ENCODE measurements around the gene PDSS2.
"Not testable (repeated sequence)": the region's sequence is repeated elsewhere in the genome, so short reads cannot be mapped to it uniquely, and the experiment has no call there.

PDSS2 gene

GRCh38 chr6:107152638-107153430, 306.5 kb downstream of the PDSS2 start:
- no peak for DNase-seq

GRCh38 chr6:107144666-107145065, 314.7 kb downstream of the PDSS2 start:
- DNase-seq: no peak

GRCh38 chr6:107144014-107144413, 315.4 kb downstream of the PDSS2 start:
- no peak for DNase-seq

GRCh38 chr6:107140581-107140980, 318.8 kb downstream of the PDSS2 start:
- no peak for DNase-seq

GRCh38 chr6:107136324-107136723, 323.0 kb downstream of the PDSS2 start:
- DNase-seq: not testable (repeated sequence)

GRCh38 chr6:107135048-107135680, 324.2 kb downstream of the PDSS2 start:
- not testable (repeated sequence) for DNase-seq

- no peak for DNase-seq
These were observed 326.9 kb downstream of the PDSS2 start for GRCh38 chr6:107132330-107132954.

- DNase-seq: no peak
These were observed 329.9 kb downstream of the PDSS2 start for GRCh38 chr6:107129370-107129925.

GRCh38 chr6:107128577-107128976, 330.8 kb downstream of the PDSS2 start:
- no peak for DNase-seq

- no peak for DNase-seq
These were observed 331.2 kb downstream of the PDSS2 start for GRCh38 chr6:107128175-107128574.

GRCh38 chr6:107125771-107126170, 333.6 kb downstream of the PDSS2 start:
- DNase-seq: no peak

GRCh38 chr6:107124934-107125348, 334.4 kb downstream of the PDSS2 start:
- no peak for DNase-seq

GRCh38 chr6:107123501-107123900, 335.9 kb downstream of the PDSS2 start:
- no peak for DNase-seq

- DNase-seq: no peak
These were observed 336.6 kb downstream of the PDSS2 start for GRCh38 chr6:107122748-107123147.

GRCh38 chr6:107121964-107122495, 337.3 kb downstream of the PDSS2 start:
- DNase-seq: no peak

- DNase-seq: no peak
These were observed 338.1 kb downstream of the PDSS2 start for GRCh38 chr6:107121266-107121665.

GRCh38 chr6:107120404-107120803, 339.0 kb downstream of the PDSS2 start:
- DNase-seq: no peak

GRCh38 chr6:107118976-107119375, 340.4 kb downstream of the PDSS2 start:
- DNase-seq: no peak

- not testable (repeated sequence) for DNase-seq
These were observed 340.8 kb downstream of the PDSS2 start for GRCh38 chr6:107118540-107118939.

- no peak for DNase-seq
These were observed 342.4 kb downstream of the PDSS2 start for GRCh38 chr6:107116931-107117330.

- DNase-seq: no peak
These were observed 343.0 kb downstream of the PDSS2 start for GRCh38 chr6:107116328-107116892.

- DNase-seq: no peak
These were observed 343.6 kb downstream of the PDSS2 start for GRCh38 chr6:107115695-107116327.
